H1 (cell line): ENCODE data around the gene CBL. TPM values are rescaled to one million over a fixed set of nuclear protein-coding genes. Genes with fewer than 3 reads are reported as not detected.

Source experiments
- CHD1 ChIP-seq: IDR thresholded peaks from 2 replicates; pipeline ENCODE4 v1.6.1; 2012; ENCODE audit warnings: low read depth, low read length, improper control_type of control experiment
- CTBP2 ChIP-seq: IDR thresholded peaks from 2 replicates; pipeline ENCODE4 v1.7.0; 2011; ENCODE audit warnings: borderline replicate concordance, mild to moderate bottlenecking, moderate library complexity, mixed read lengths, low read length; ENCODE audit not compliant: insufficient read depth, insufficient read length
- JUN ChIP-seq: IDR thresholded peaks from 2 replicates; pipeline ENCODE4 v1.6.1; 2011; ENCODE audit warnings: low read depth, mild to moderate bottlenecking, improper control_type of control experiment, low read length
- POLR2A ChIP-seq, 2 experiments: IDR thresholded peaks; 1 replicate in 1 of 2; 2 replicates in 1 of 2; pipeline ENCODE4 v1.6.1; 2011; ENCODE audit warnings: low read depth in 2 of 2, low read length in 2 of 2, mild to moderate bottlenecking in 2 of 2; ENCODE audit errors: control extremely low read depth in 1 of 2
- TAF7 ChIP-seq: optimal IDR thresholded peaks from 2 replicates; pipeline ENCODE3; 2011; ENCODE audit warnings: low read depth, mild to moderate bottlenecking, inconsistent platforms, low read length, moderate library complexity, borderline replicate concordance
- TCF12 ChIP-seq: IDR thresholded peaks from 2 replicates; pipeline ENCODE4 v1.6.1; 2011; ENCODE audit warnings: low read depth, mild to moderate bottlenecking, low read length
- polyA plus RNA-seq, 7 experiments: library from polyadenylated mRNA; depleted of rRNA in 3 of 7; stranded (reverse) in 5 of 7; unstranded in 2 of 7; fragments of >200 nt in 5 of 7; fragments of 200-250 nt in 2 of 7; gene quantifications; 1 replicate in 5 of 7; 2 replicates in 1 of 7; 4 replicates in 1 of 7; pipeline versions ENCODE4 v1.2.1 to v1.2.3, GENCODE V29; 2011 to 2013; ENCODE audit warnings: missing spikeins in 2 of 7, mixed read lengths in 2 of 7
- total RNA-seq: library from RNA; stranded (reverse); fragmentation: NEBNext Ultra II Directional; extraction: Animal tissue kit (Norgen Biotek cat#: 25700); gene quantifications from 2 replicates; pipeline ENCODE4 v1.2.1, GENCODE V29; 2021

The CBL gene
- total and polyA plus RNA-seq, 2 of the 8 experiments (the other 6 are each of a cell fraction or from before 2014, with no cell fraction given) = 23.1 to 57.8 TPM

DNA sequence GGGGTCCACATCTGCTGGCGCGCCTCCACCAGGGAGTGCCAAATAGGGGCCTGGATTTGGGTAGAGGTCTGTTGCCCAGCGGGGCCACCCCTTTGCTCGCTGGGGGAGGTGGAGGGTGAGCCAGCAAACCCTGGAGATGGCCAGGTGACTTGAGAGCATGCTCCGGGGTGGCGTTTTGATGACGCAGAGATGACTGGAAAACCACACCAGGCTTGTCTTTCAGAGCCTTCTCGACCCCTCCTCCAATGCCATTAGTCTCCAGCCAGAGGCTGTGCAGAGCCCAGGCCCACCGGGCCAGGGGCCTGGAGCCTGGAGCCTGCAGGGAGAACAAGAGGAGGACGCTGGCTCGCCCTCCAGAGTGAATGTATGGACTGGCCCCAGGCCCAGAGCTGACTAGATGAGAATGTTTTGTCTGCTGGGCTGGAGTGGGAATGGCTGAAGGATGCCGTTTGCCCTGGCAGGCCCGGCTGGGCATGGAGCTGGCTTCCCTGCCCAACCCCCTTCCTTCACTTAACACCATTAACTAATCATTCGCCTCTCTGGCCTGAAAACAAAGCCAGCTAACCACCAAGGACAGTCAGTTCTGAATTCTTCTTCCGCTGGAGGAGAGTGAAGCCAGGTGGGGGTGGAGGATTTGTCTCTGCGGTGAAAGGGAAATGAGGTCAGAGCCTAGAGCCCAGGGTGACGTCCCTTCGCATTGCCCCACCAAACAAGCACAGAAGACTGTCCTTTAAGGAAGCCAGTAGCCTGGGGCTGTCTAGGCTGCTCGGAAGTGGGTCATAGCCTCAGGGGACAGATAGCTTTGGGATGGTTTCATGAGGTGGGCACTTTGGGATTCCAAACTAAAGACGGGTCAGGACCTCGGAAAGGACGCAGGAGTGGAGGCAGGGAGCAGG lies 112.3 kb downstream of the CBL start (continued):
- no peak for TF ChIP-seq CTBP2
- no peak for TF ChIP-seq JUN
- no peak for TF ChIP-seq CHD1
- TF ChIP-seq POLR2A (IDR thresholded peaks at IDR 0.05; ENCODE audit: control extremely low read depth in 1 of 2, low read depth in 2 of 2, low read length in 2 of 2) = peak in 1 of 2 experiments; percentile 32; a peak in 1 of 3 replicates
- TF ChIP-seq TCF12 = no peak
- TF ChIP-seq TAF7 = no peak
- TF ChIP-seq, all 59 proteins: peak for 4
